HCT116 (cell line): ENCODE data around the gene CYP11A1. TPM values are rescaled to one million over a fixed set of nuclear protein-coding genes. Genes with fewer than 3 reads are reported as not detected.

ENCODE experiments used
- ATAC-seq: fragments of 200-7000 bp; cut with Tn5 transposase; 2 replicates; pipeline ENCODE4 v1.9.1; 2020; ENCODE audit warnings: mild to moderate bottlenecking, moderate library complexity
- BruUV-seq: library from RNA; stranded (reverse); fragments of 400-500 nt; replicated peaks from 2 replicates; lab custom pipeline; 2021; lab: Mats Ljungman, UMichigan
- CTCF ChIA-PET: fragments of 300-600 bp; sonication (Branson Sonifier 250); formaldehyde crosslinking; loops from one replicate; lab custom pipeline; 2021; ENCODE audit warnings: antibody characterized with exemption; lab: Charles Lee
- POLR2A ChIA-PET: fragments of 300-600, 350-600 bp; sonication (Branson Sonifier 250); formaldehyde crosslinking; loops from one replicate; lab custom pipeline; 2021; ENCODE audit warnings: antibody characterized with exemption; lab: Charles Lee
- RAD21 ChIA-PET, 2 experiments: fragments of 300-600 bp; sonication (Branson Sonifier 250); formaldehyde crosslinking; loops; one replicate each; lab custom pipeline; 2023; ENCODE audit warnings: low total read pairs in 2 of 2; ENCODE audit not compliant: uncharacterized antibody in 2 of 2, unreplicated experiment in 2 of 2, low non-redundant PET in 1 of 2; lab: Charles Lee
- DNase-seq: peaks from one replicate; pipeline ENCODE4 v3.0.0-alpha.2; 2010; ENCODE audit warnings: low read depth, low spot score
- H2AFZ ChIP-seq: fragments of 200-600 bp; shearing (Covaris generic), sonication (generic); 2 replicates; pipeline ENCODE4 v1.6.1; 2017; ENCODE audit warnings: low read depth, mixed run types, mixed read lengths, antibody characterized with exemption, low read length; ENCODE audit not compliant: poor library complexity, severe bottlenecking
- H3K27ac ChIP-seq: 2 replicates; pipeline ENCODE4 v1.5.1; 2012; ENCODE audit warnings: low read depth, low read length
- H3K27me3 ChIP-seq: fragments of 200-600 bp; sonication (generic); 2 replicates; pipeline ENCODE4 v1.6.1; 2016; ENCODE audit warnings: mixed run types, low read length, mixed read lengths; ENCODE audit not compliant: insufficient read depth
- H3K36me3 ChIP-seq, 2 experiments: fragments of 200-500 bp in 1 of 2; fragments of 200-600 bp in 1 of 2; sonication (Bioruptor generic) in 1 of 2; sonication (generic) in 1 of 2; 2 replicates each; pipeline versions ENCODE4 v1.5.1 to v1.6.1; 2014 to 2016; ENCODE audit warnings: low read length in 2 of 2, inconsistent platforms in 1 of 2, mixed read lengths in 1 of 2, mixed run types in 1 of 2; ENCODE audit not compliant: insufficient read depth in 2 of 2, control insufficient read depth in 1 of 2
- H3K4me1 ChIP-seq, 2 experiments: fragments of 200-600 bp in 1 of 2; sonication (generic) in 1 of 2; 2 replicates each; pipeline versions ENCODE4 v1.5.1 to v1.6.1; 2012 to 2017; ENCODE audit warnings: low read length in 2 of 2, inconsistent platforms in 1 of 2, mild to moderate bottlenecking in 1 of 2, mixed read lengths in 1 of 2, mixed run types in 1 of 2, moderate library complexity in 1 of 2; ENCODE audit not compliant: insufficient read depth in 2 of 2, control insufficient read depth in 1 of 2
- H3K4me2 ChIP-seq: fragments of 200-600 bp; sonication (generic); 2 replicates; pipeline ENCODE4 v1.6.1; 2017; ENCODE audit warnings: mixed run types, low read length, mixed read lengths
- H3K4me3 ChIP-seq, 2 experiments: fragments of 200-600 bp in 1 of 2; sonication (generic) in 1 of 2; replicated peaks in 1 of 2; 2 replicates each; pipeline ENCODE4 v1.5.1; 2011 to 2016; ENCODE audit warnings: low read length in 2 of 2, control low read depth in 1 of 2, low read depth in 1 of 2, mild to moderate bottlenecking in 1 of 2, mixed read lengths in 1 of 2, mixed run types in 1 of 2
- H3K79me2 ChIP-seq: fragments of 200-600 bp; sonication (generic); 2 replicates; pipeline ENCODE4 v1.6.1; 2017; ENCODE audit warnings: mild to moderate bottlenecking, mixed run types, low read length, moderate library complexity, mixed read lengths; ENCODE audit not compliant: insufficient read depth
- H3K9ac ChIP-seq: fragments of 200-600 bp; sonication (generic); 2 replicates; pipeline ENCODE4 v1.6.1; 2016; ENCODE audit warnings: low read length, mixed read lengths
- H3K9me2 ChIP-seq: fragments of 200-600 bp; sonication (generic), shearing (Covaris generic); 2 replicates; pipeline ENCODE4 v1.6.1; 2017; ENCODE audit warnings: mixed run types, mild to moderate bottlenecking, moderate library complexity; ENCODE audit not compliant: insufficient read depth
- H3K9me3 ChIP-seq, 2 experiments: fragments of 200-500 bp in 1 of 2; fragments of 200-600 bp in 1 of 2; sonication (Bioruptor generic) in 1 of 2; sonication (generic) in 1 of 2; 2 replicates each; pipeline ENCODE4 v1.6.1; 2014 to 2017; ENCODE audit warnings: low read length in 2 of 2, mixed read lengths in 2 of 2, inconsistent platforms in 1 of 2, low read depth in 1 of 2, mild to moderate bottlenecking in 1 of 2, mixed run types in 1 of 2, moderate library complexity in 1 of 2; ENCODE audit not compliant: control insufficient read depth in 1 of 2, insufficient read depth in 1 of 2
- H4K20me1 ChIP-seq: fragments of 200-600 bp; sonication (generic), shearing (Covaris generic); 2 replicates; pipeline ENCODE4 v1.6.1; 2017; ENCODE audit warnings: mixed run types, mild to moderate bottlenecking, moderate library complexity; ENCODE audit not compliant: insufficient read depth
- CEBPB ChIP-seq: IDR thresholded peaks from 2 replicates; pipeline ENCODE4 v1.6.1; 2012; ENCODE audit warnings: low read depth
- EZH2 ChIP-seq: fragments of 200-600 bp; sonication (generic); IDR thresholded peaks from 2 replicates; pipeline ENCODE4 v1.6.1; 2017; ENCODE audit warnings: antibody characterized with exemption, mixed run types
- POLR2AphosphoS5 ChIP-seq: IDR thresholded peaks from 2 replicates; pipeline ENCODE4 v1.6.1; 2011; ENCODE audit warnings: mild to moderate bottlenecking, low read depth, low read length, moderate library complexity
- RAD21 ChIP-seq: IDR thresholded peaks from 2 replicates; pipeline ENCODE4 v1.6.1; 2012; ENCODE audit warnings: low read depth, mild to moderate bottlenecking
- SP1 ChIP-seq: IDR thresholded peaks from 2 replicates; pipeline ENCODE4 v1.6.1; 2012; ENCODE audit warnings: low read depth
- TCF7L2 ChIP-seq: IDR thresholded peaks from 2 replicates; pipeline ENCODE4 v1.7.0; 2011; ENCODE audit warnings: borderline replicate concordance, inconsistent platforms; ENCODE audit not compliant: insufficient read depth, insufficient read length; ENCODE audit errors: extremely low read depth
- YY1 ChIP-seq: IDR thresholded peaks from 2 replicates; pipeline ENCODE4 v1.6.1; 2011; ENCODE audit warnings: low read length, low read depth, moderate library complexity, mild to moderate bottlenecking; ENCODE audit not compliant: insufficient replicate concordance; ENCODE audit errors: extremely low read depth
- ZNF274 ChIP-seq: fragments of 200-500 bp; sonication (Bioruptor generic); IDR thresholded peaks from 2 replicates; pipeline ENCODE4 v1.6.1; 2014; ENCODE audit warnings: mild to moderate bottlenecking, low read depth, low read length, inconsistent platforms
- intact Hi-C: fragments of 100-400 bp; cut with micrococcal nuclease; formaldehyde crosslinking; loops from 2 replicates; pipeline ENCODE4 v1.10.0; 2022
- total RNA-seq: library from RNA; stranded (reverse); gene quantifications from one replicate; pipeline ENCODE4 v1.2.1, GENCODE V29; 2021; ENCODE audit not compliant: unreplicated experiment
- TF ChIP-seq, protein P1 (sequence below): IDR thresholded peaks from 2 replicates; pipeline ENCODE4 v1.6.1; 2012
- TF ChIP-seq, protein P2 (sequence below), 3 experiments: fragments of 200-600 bp in 1 of 3; sonication (generic) in 1 of 3; IDR thresholded peaks in 2 of 3; conservative IDR thresholded peaks in 1 of 3; 2 replicates each; pipeline ENCODE4 v1.5.1; 2012 to 2017; ENCODE audit warnings: low read depth in 2 of 3, low read length in 2 of 3, antibody characterized with exemption in 1 of 3, borderline replicate concordance in 1 of 3, control low read depth in 1 of 3, mild to moderate bottlenecking in 1 of 3, mixed read lengths in 1 of 3, mixed run types in 1 of 3, moderate library complexity in 1 of 3; ENCODE audit not compliant: insufficient read depth in 1 of 3

CYP11A1 gene
- total RNA-seq, 1 experiment from 2014 or later, result 0.57 TPM

DNA sequence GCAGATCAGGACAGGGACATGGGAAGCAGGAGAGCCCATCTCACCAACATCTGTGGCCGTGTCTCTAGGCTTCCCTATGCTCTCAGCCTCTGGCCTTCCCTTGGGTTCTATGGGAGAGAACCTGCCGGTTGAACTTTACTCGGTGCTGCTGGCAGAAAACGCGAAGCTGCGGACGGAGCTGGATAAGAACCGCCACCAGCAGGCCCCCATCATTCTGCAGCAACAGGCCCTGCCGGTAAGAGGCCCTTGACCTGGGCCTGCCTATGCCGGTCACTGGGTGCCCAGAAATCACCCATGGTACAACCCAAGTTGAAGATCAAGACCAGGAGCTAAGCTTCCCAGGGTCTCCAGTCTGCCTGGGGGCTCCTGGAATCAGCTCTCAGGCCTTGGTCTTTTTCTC lies 34.8 kb downstream of the CYP11A1 start:
- Histone ChIP-seq H3K9me3 (no peaks in the 10 kb centered on the region), H3K4me1 (no peaks in the 10 kb centered on the region), H3K36me3 (no peaks in the 10 kb centered on the region), H3K79me2 (no peaks in the 10 kb centered on the region), H4K20me1 (no peaks in the 10 kb centered on the region), H3K9me2 (no peaks in the 10 kb centered on the region), H3K9ac (no peak overlapping the region), H2AFZ (no peak overlapping the region), H3K27ac (no peak overlapping the region), H3K4me3 (no peak overlapping the region), H3K27me3 (no peaks in the 10 kb centered on the region), H3K4me2 (no peak overlapping the region)
- ChIA-PET POLR2A (no interaction called here), RAD21 (no interaction called here), CTCF (no interaction called here)
- no peak for ATAC-seq
- no TSS peak for BruUV-seq
- intact Hi-C loops, result no loop called here
- no peak for DNase-seq
- TF ChIP-seq, protein P1, sequence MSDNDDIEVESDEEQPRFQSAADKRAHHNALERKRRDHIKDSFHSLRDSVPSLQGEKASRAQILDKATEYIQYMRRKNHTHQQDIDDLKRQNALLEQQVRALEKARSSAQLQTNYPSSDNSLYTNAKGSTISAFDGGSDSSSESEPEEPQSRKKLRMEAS, result no peak
- TF ChIP-seq RAD21 (no peak), SP1 (no peak), YY1 (no peak), TCF7L2 (no peak), POLR2AphosphoS5 (no peak), ZNF274 (no peak), CEBPB (no peak), EZH2 (no peak)
- TF ChIP-seq, protein P2, sequence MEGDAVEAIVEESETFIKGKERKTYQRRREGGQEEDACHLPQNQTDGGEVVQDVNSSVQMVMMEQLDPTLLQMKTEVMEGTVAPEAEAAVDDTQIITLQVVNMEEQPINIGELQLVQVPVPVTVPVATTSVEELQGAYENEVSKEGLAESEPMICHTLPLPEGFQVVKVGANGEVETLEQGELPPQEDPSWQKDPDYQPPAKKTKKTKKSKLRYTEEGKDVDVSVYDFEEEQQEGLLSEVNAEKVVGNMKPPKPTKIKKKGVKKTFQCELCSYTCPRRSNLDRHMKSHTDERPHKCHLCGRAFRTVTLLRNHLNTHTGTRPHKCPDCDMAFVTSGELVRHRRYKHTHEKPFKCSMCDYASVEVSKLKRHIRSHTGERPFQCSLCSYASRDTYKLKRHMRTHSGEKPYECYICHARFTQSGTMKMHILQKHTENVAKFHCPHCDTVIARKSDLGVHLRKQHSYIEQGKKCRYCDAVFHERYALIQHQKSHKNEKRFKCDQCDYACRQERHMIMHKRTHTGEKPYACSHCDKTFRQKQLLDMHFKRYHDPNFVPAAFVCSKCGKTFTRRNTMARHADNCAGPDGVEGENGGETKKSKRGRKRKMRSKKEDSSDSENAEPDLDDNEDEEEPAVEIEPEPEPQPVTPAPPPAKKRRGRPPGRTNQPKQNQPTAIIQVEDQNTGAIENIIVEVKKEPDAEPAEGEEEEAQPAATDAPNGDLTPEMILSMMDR (IDR thresholded peaks at IDR 0.05 in 2 of 3, conservative IDR thresholded peaks at IDR 0.05 in 1 of 3; ENCODE audit: borderline replicate concordance in 1 of 3, insufficient read depth in 1 of 3, low read depth in 2 of 3, low read length in 2 of 3), result no peak
